Measurements from ENCODE around the gene CGB5. TPM values are rescaled to one million over a fixed set of nuclear protein-coding genes. Genes with fewer than 3 reads are reported as not detected.

Gene CGB5
- total RNA-seq, 1 donor from 2014 or later: 3.7 TPM

GRCh38 chr19:49085868-49086232 is 42.2 kb downstream of the CGB5 start:
- Mint-ChIP-seq H3K9me3 (no peaks in the 10 kb centered on the region), H3K27ac (peak overlapping the region; percentile 97), H3K4me3 (peak overlapping the region; percentile 97)

GRCh38 chr19:49086296-49086695 is 42.6 kb downstream of the CGB5 start:
- H3K9me3 Mint-ChIP-seq: no peaks in the 10 kb centered on the region
- H3K36me3 Mint-ChIP-seq: peaks cover 23% of the 10 kb centered on the region
- peaks cover 18% of the 10 kb centered on the region for H3K4me1 Mint-ChIP-seq
- peak overlapping the region; percentile 97 for H3K4me3 Mint-ChIP-seq
- no peak for TF ChIP-seq CTCF (IDR thresholded peaks at IDR 0.05; ENCODE audit: unreplicated experiment)
- peak overlapping the region; percentile 97 for H3K27ac Mint-ChIP-seq
- DNase-seq (ENCODE audit: low spot score in 2 of 2, unreplicated experiment in 2 of 2): no peak
- H3K27me3 Mint-ChIP-seq (ENCODE audit: low read depth): peaks cover 2% of the 10 kb centered on the region

More at GRCh38 chr19:49085868-49086232, 42.2 kb downstream of the CGB5 start:
- no peak for TF ChIP-seq CTCF (IDR thresholded peaks at IDR 0.05; ENCODE audit: unreplicated experiment)
- Mint-ChIP-seq H3K27me3 (ENCODE audit: low read depth) (peaks cover 3% of the 10 kb centered on the region), H3K4me1 (peaks cover 18% of the 10 kb centered on the region), H3K36me3 (peaks cover 20% of the 10 kb centered on the region)
- no peak for DNase-seq (ENCODE audit: low spot score in 2 of 2, unreplicated experiment in 2 of 2)

GRCh38 chr19:49091391-49092038 is 47.9 kb downstream of the CGB5 start:
- peaks cover 7% of the 10 kb centered on the region for H3K4me1 Mint-ChIP-seq
- no peaks in the 10 kb centered on the region for H3K9me3 Mint-ChIP-seq
- no peak for DNase-seq (ENCODE audit: low spot score in 2 of 2, unreplicated experiment in 2 of 2)
- H3K27ac Mint-ChIP-seq: no peak overlapping the region
- H3K27me3 Mint-ChIP-seq (ENCODE audit: low read depth): no peaks in the 10 kb centered on the region
- no peak for TF ChIP-seq CTCF (IDR thresholded peaks at IDR 0.05; ENCODE audit: unreplicated experiment)
- H3K4me3 Mint-ChIP-seq: no peak overlapping the region
- H3K36me3 Mint-ChIP-seq: peaks cover 35% of the 10 kb centered on the region

GRCh38 chr19:49092686-49093085 is 49.0 kb downstream of the CGB5 start:
- peaks cover 28% of the 10 kb centered on the region for H3K36me3 Mint-ChIP-seq
- H3K4me3 Mint-ChIP-seq: no peak overlapping the region
- DNase-seq (ENCODE audit: low spot score in 2 of 2, unreplicated experiment in 2 of 2): no peak
- H3K9me3 Mint-ChIP-seq: no peaks in the 10 kb centered on the region
- TF ChIP-seq CTCF (IDR thresholded peaks at IDR 0.05; ENCODE audit: unreplicated experiment): no peak
- no peaks in the 10 kb centered on the region for H3K4me1 Mint-ChIP-seq
- no peak overlapping the region for H3K27ac Mint-ChIP-seq
- H3K27me3 Mint-ChIP-seq (ENCODE audit: low read depth): no peaks in the 10 kb centered on the region

Small RNA genes within 50 kb of the gene (microRNA-seq; reads per million reads assigned to microRNA genes)
- gene MIR6798: not detected

Other genes starting within 250 kb of the CGB5 start
- 45.3 to 47.3 TPM (median 45.7 TPM) in 3 replicates for gene BCAT2, start 232.8 kb upstream of the CGB5 start, total RNA-seq
- gene HSD17B14, start 207.4 kb upstream of the CGB5 start, total RNA-seq: 22.9 to 29.6 TPM (median 27.1 TPM) in 3 replicates
- gene PLEKHA4, start 175.2 kb upstream of the CGB5 start, total RNA-seq: 25.7 to 28.6 TPM (median 26.9 TPM) in 3 replicates
- 158 to 170 TPM (median 158 TPM) in 3 replicates for gene PPP1R15A, start 171.4 kb upstream of the CGB5 start, total RNA-seq
- 0.38 to 1.4 TPM (median 0.84 TPM) in 3 replicates for gene TULP2, start 145.1 kb upstream of the CGB5 start, total RNA-seq
- 152 to 159 TPM (median 159 TPM) in 3 replicates for gene NUCB1, start 143.5 kb upstream of the CGB5 start, total RNA-seq
- 2.3 to 3.5 TPM (median 3.2 TPM) in 3 replicates for gene DHDH, start 110.1 kb upstream of the CGB5 start, total RNA-seq
- gene BAX, start 89.0 kb upstream of the CGB5 start, total RNA-seq: 119 to 129 TPM (median 119 TPM) in 3 replicates
- gene FTL, start 78.5 kb upstream of the CGB5 start, total RNA-seq: 1,022 to 1,078 TPM (median 1,064 TPM) in 3 replicates
- gene GYS1, start 50.5 kb upstream of the CGB5 start, total RNA-seq: 53.6 to 60.5 TPM (median 58.8 TPM) in 3 replicates
- 62.2 to 67.5 TPM (median 64.2 TPM) in 3 replicates for gene RUVBL2, start 50.0 kb upstream of the CGB5 start, total RNA-seq
- not detected in 3 replicates for gene LHB, start 26.8 kb upstream of the CGB5 start, total RNA-seq
- gene CGB3, start 19.5 kb upstream of the CGB5 start, total RNA-seq: not detected in 3 replicates
- gene CGB2, start 12.0 kb upstream of the CGB5 start, total RNA-seq: 0.71 to 4.7 TPM (median 1.2 TPM) in 3 replicates
- gene CGB1, start 7.0 kb upstream of the CGB5 start, total RNA-seq: 2.2 TPM in 1 of 3 replicates, not detected in the others
- gene CGB8, start 5.3 kb downstream of the CGB5 start, total RNA-seq: 0.29 to 0.31 TPM in 2 of 3 replicates, not detected in the other
- gene CGB7, start 13.9 kb downstream of the CGB5 start, total RNA-seq: 23.1 to 26.5 TPM (median 25.5 TPM) in 3 replicates
- 48.5 to 50.8 TPM (median 49.6 TPM) in 3 replicates for gene NTF4, start 21.0 kb downstream of the CGB5 start, total RNA-seq
- gene KCNA7, start 28.9 kb downstream of the CGB5 start, total RNA-seq: 0.07 TPM in 1 of 3 replicates, not detected in the others
- gene SNRNP70, start 41.6 kb downstream of the CGB5 start, total RNA-seq: 393 to 413 TPM (median 403 TPM) in 3 replicates
- gene LIN7B, start 70.5 kb downstream of the CGB5 start, total RNA-seq: 9.6 to 12.8 TPM (median 9.8 TPM) in 3 replicates
- gene C19orf73, start 75.3 kb downstream of the CGB5 start, total RNA-seq: 0.94 to 1.6 TPM (median 0.97 TPM) in 3 replicates
- gene PPFIA3, start 75.7 kb downstream of the CGB5 start, total RNA-seq: 9.9 to 11.9 TPM (median 11.6 TPM) in 3 replicates
- gene HRC, start 111.5 kb downstream of the CGB5 start, total RNA-seq: 13.6 to 17.6 TPM (median 14.7 TPM) in 3 replicates
- gene TRPM4, start 113.9 kb downstream of the CGB5 start, total RNA-seq: 45.9 to 58.5 TPM (median 53.5 TPM) in 3 replicates